Measurements from ENCODE around the gene SPSB3. TPM values are rescaled to one million over a fixed set of nuclear protein-coding genes. Genes with fewer than 3 reads are reported as not detected.

The SPSB3 gene
- total and polyA plus RNA-seq, 9 of the 15 experiments (the other 6 are each of a cell fraction or from before 2014, with no cell fraction given): 0.39 to 37.4 (median 7.1) TPM

GRCh38 chr16:1826691-1827573 is 44.6 kb upstream of the SPSB3 start, which contains the start of the genes FAHD1 and HAGH (continued):
- TF ChIP-seq FOXO4 (CRISPR knock-in tag; IDR thresholded peaks at IDR 0.05) (no peak), TRIM24 (IDR thresholded peaks at IDR 0.05) (peak in 1 of 2 experiments; percentile 89; a peak in 2 of 4 replicates), ZNF77 (CRISPR knock-in tag; IDR thresholded peaks at IDR 0.05) (no peak), DPF2 (IDR thresholded peaks at IDR 0.05) (no peak), CREB3 (tag; conservative IDR thresholded peaks at IDR 0.05; ENCODE audit: low read depth) (no peak), CBFA2T2 (conservative IDR thresholded peaks at IDR 0.05) (peak; percentile 96), ZNF551 (CRISPR knock-in tag; IDR thresholded peaks at IDR 0.05) (no peak), NR2C2 (CRISPR knock-in tag; IDR thresholded peaks at IDR 0.05) (peak; percentile 76), NR2C2 (tag; IDR thresholded peaks at IDR 0.05) (peak; percentile 82), NCOR1 (IDR thresholded peaks at IDR 0.05) (no peak), SAP30 (IDR thresholded peaks at IDR 0.05; ENCODE audit: borderline replicate concordance, insufficient read depth, low read depth, low read length, poor library complexity, severe bottlenecking) (peak; percentile 79), ZNF277 (CRISPR knock-in tag; IDR thresholded peaks at IDR 0.05; ENCODE audit: borderline replicate concordance) (no peak), KLF16 (IDR thresholded peaks at IDR 0.05) (peak; percentile 94), PCBP2 (IDR thresholded peaks at IDR 0.05; ENCODE audit: low read depth, low read length, poor library complexity, severe bottlenecking) (no peak)
- TF ChIP-seq, protein P1, sequence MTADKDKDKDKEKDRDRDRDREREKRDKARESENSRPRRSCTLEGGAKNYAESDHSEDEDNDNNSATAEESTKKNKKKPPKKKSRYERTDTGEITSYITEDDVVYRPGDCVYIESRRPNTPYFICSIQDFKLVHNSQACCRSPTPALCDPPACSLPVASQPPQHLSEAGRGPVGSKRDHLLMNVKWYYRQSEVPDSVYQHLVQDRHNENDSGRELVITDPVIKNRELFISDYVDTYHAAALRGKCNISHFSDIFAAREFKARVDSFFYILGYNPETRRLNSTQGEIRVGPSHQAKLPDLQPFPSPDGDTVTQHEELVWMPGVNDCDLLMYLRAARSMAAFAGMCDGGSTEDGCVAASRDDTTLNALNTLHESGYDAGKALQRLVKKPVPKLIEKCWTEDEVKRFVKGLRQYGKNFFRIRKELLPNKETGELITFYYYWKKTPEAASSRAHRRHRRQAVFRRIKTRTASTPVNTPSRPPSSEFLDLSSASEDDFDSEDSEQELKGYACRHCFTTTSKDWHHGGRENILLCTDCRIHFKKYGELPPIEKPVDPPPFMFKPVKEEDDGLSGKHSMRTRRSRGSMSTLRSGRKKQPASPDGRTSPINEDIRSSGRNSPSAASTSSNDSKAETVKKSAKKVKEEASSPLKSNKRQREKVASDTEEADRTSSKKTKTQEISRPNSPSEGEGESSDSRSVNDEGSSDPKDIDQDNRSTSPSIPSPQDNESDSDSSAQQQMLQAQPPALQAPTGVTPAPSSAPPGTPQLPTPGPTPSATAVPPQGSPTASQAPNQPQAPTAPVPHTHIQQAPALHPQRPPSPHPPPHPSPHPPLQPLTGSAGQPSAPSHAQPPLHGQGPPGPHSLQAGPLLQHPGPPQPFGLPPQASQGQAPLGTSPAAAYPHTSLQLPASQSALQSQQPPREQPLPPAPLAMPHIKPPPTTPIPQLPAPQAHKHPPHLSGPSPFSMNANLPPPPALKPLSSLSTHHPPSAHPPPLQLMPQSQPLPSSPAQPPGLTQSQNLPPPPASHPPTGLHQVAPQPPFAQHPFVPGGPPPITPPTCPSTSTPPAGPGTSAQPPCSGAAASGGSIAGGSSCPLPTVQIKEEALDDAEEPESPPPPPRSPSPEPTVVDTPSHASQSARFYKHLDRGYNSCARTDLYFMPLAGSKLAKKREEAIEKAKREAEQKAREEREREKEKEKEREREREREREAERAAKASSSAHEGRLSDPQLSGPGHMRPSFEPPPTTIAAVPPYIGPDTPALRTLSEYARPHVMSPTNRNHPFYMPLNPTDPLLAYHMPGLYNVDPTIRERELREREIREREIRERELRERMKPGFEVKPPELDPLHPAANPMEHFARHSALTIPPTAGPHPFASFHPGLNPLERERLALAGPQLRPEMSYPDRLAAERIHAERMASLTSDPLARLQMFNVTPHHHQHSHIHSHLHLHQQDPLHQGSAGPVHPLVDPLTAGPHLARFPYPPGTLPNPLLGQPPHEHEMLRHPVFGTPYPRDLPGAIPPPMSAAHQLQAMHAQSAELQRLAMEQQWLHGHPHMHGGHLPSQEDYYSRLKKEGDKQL (CRISPR knock-in tag; IDR thresholded peaks at IDR 0.05; ENCODE audit: borderline replicate concordance): 0 out of 2 replicates have a peak, but pooled peaks have one; percentile 33
- TF ChIP-seq, protein P2, sequence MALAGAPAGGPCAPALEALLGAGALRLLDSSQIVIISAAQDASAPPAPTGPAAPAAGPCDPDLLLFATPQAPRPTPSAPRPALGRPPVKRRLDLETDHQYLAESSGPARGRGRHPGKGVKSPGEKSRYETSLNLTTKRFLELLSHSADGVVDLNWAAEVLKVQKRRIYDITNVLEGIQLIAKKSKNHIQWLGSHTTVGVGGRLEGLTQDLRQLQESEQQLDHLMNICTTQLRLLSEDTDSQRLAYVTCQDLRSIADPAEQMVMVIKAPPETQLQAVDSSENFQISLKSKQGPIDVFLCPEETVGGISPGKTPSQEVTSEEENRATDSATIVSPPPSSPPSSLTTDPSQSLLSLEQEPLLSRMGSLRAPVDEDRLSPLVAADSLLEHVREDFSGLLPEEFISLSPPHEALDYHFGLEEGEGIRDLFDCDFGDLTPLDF (CRISPR knock-in tag; IDR thresholded peaks at IDR 0.05): peak; percentile 85; the same call in 1 of the 2 replicates

All from K562 (cell line).